HCT116 (cell line): ENCODE measurements around the gene MRPL20. TPM values are rescaled to one million over a fixed set of nuclear protein-coding genes. Genes with fewer than 3 reads are reported as not detected.

Experiments
- ATAC-seq: fragments of 200-7000 bp; cut with Tn5 transposase; 2 replicates; pipeline ENCODE4 v1.9.1; 2020; ENCODE audit warnings: mild to moderate bottlenecking, moderate library complexity
- BruUV-seq: library from RNA; stranded (reverse); fragments of 400-500 nt; replicated peaks from 2 replicates; lab custom pipeline; 2021; lab: Mats Ljungman, UMichigan
- CTCF ChIA-PET: fragments of 300-600 bp; sonication (Branson Sonifier 250); formaldehyde crosslinking; loops from one replicate; lab custom pipeline; 2021; ENCODE audit warnings: antibody characterized with exemption; lab: Charles Lee
- POLR2A ChIA-PET: fragments of 300-600, 350-600 bp; sonication (Branson Sonifier 250); formaldehyde crosslinking; loops from one replicate; lab custom pipeline; 2021; ENCODE audit warnings: antibody characterized with exemption; lab: Charles Lee
- RAD21 ChIA-PET, 2 experiments: fragments of 300-600 bp; sonication (Branson Sonifier 250); formaldehyde crosslinking; loops; one replicate each; lab custom pipeline; 2023; ENCODE audit warnings: low total read pairs in 2 of 2; ENCODE audit not compliant: uncharacterized antibody in 2 of 2, unreplicated experiment in 2 of 2, low non-redundant PET in 1 of 2; lab: Charles Lee
- DNase-seq: peaks from one replicate; pipeline ENCODE4 v3.0.0-alpha.2; 2010; ENCODE audit warnings: low read depth, low spot score
- H2AFZ ChIP-seq: fragments of 200-600 bp; shearing (Covaris generic), sonication (generic); 2 replicates; pipeline ENCODE4 v1.6.1; 2017; ENCODE audit warnings: low read depth, mixed run types, mixed read lengths, antibody characterized with exemption, low read length; ENCODE audit not compliant: poor library complexity, severe bottlenecking
- H3K27ac ChIP-seq: 2 replicates; pipeline ENCODE4 v1.5.1; 2012; ENCODE audit warnings: low read depth, low read length
- H3K27me3 ChIP-seq: fragments of 200-600 bp; sonication (generic); 2 replicates; pipeline ENCODE4 v1.6.1; 2016; ENCODE audit warnings: mixed run types, low read length, mixed read lengths; ENCODE audit not compliant: insufficient read depth
- H3K36me3 ChIP-seq, 2 experiments: fragments of 200-500 bp in 1 of 2; fragments of 200-600 bp in 1 of 2; sonication (Bioruptor generic) in 1 of 2; sonication (generic) in 1 of 2; 2 replicates each; pipeline versions ENCODE4 v1.5.1 to v1.6.1; 2014 to 2016; ENCODE audit warnings: low read length in 2 of 2, inconsistent platforms in 1 of 2, mixed read lengths in 1 of 2, mixed run types in 1 of 2; ENCODE audit not compliant: insufficient read depth in 2 of 2, control insufficient read depth in 1 of 2
- H3K4me1 ChIP-seq, 2 experiments: fragments of 200-600 bp in 1 of 2; sonication (generic) in 1 of 2; 2 replicates each; pipeline versions ENCODE4 v1.5.1 to v1.6.1; 2012 to 2017; ENCODE audit warnings: low read length in 2 of 2, inconsistent platforms in 1 of 2, mild to moderate bottlenecking in 1 of 2, mixed read lengths in 1 of 2, mixed run types in 1 of 2, moderate library complexity in 1 of 2; ENCODE audit not compliant: insufficient read depth in 2 of 2, control insufficient read depth in 1 of 2
- H3K4me2 ChIP-seq: fragments of 200-600 bp; sonication (generic); 2 replicates; pipeline ENCODE4 v1.6.1; 2017; ENCODE audit warnings: mixed run types, low read length, mixed read lengths
- H3K4me3 ChIP-seq, 2 experiments: fragments of 200-600 bp in 1 of 2; sonication (generic) in 1 of 2; replicated peaks in 1 of 2; 2 replicates each; pipeline ENCODE4 v1.5.1; 2011 to 2016; ENCODE audit warnings: low read length in 2 of 2, control low read depth in 1 of 2, low read depth in 1 of 2, mild to moderate bottlenecking in 1 of 2, mixed read lengths in 1 of 2, mixed run types in 1 of 2
- H3K79me2 ChIP-seq: fragments of 200-600 bp; sonication (generic); 2 replicates; pipeline ENCODE4 v1.6.1; 2017; ENCODE audit warnings: mild to moderate bottlenecking, mixed run types, low read length, moderate library complexity, mixed read lengths; ENCODE audit not compliant: insufficient read depth
- H3K9ac ChIP-seq: fragments of 200-600 bp; sonication (generic); 2 replicates; pipeline ENCODE4 v1.6.1; 2016; ENCODE audit warnings: low read length, mixed read lengths
- H3K9me2 ChIP-seq: fragments of 200-600 bp; sonication (generic), shearing (Covaris generic); 2 replicates; pipeline ENCODE4 v1.6.1; 2017; ENCODE audit warnings: mixed run types, mild to moderate bottlenecking, moderate library complexity; ENCODE audit not compliant: insufficient read depth
- H3K9me3 ChIP-seq, 2 experiments: fragments of 200-500 bp in 1 of 2; fragments of 200-600 bp in 1 of 2; sonication (Bioruptor generic) in 1 of 2; sonication (generic) in 1 of 2; 2 replicates each; pipeline ENCODE4 v1.6.1; 2014 to 2017; ENCODE audit warnings: low read length in 2 of 2, mixed read lengths in 2 of 2, inconsistent platforms in 1 of 2, low read depth in 1 of 2, mild to moderate bottlenecking in 1 of 2, mixed run types in 1 of 2, moderate library complexity in 1 of 2; ENCODE audit not compliant: control insufficient read depth in 1 of 2, insufficient read depth in 1 of 2
- H4K20me1 ChIP-seq: fragments of 200-600 bp; sonication (generic), shearing (Covaris generic); 2 replicates; pipeline ENCODE4 v1.6.1; 2017; ENCODE audit warnings: mixed run types, mild to moderate bottlenecking, moderate library complexity; ENCODE audit not compliant: insufficient read depth
- ATF3 ChIP-seq: IDR thresholded peaks from 2 replicates; pipeline ENCODE4 v1.6.1; 2012
- CBX3 ChIP-seq: IDR thresholded peaks from 2 replicates; pipeline ENCODE4 v1.6.1; 2012; ENCODE audit warnings: low read depth
- EGR1 ChIP-seq: IDR thresholded peaks from 2 replicates; pipeline ENCODE4 v1.6.1; 2012; ENCODE audit warnings: low read depth
- ELF1 ChIP-seq: IDR thresholded peaks from 2 replicates; pipeline ENCODE4 v1.6.1; 2012; ENCODE audit warnings: low read depth, borderline replicate concordance
- EZH2 ChIP-seq: fragments of 200-600 bp; sonication (generic); IDR thresholded peaks from 2 replicates; pipeline ENCODE4 v1.6.1; 2017; ENCODE audit warnings: antibody characterized with exemption, mixed run types
- EZH2phosphoT487 ChIP-seq: fragments of 200-600 bp; IDR thresholded peaks from 2 replicates; pipeline ENCODE4 v1.6.1; 2018; ENCODE audit warnings: antibody characterized with exemption, borderline replicate concordance
- JUND ChIP-seq: IDR thresholded peaks from 2 replicates; pipeline ENCODE4 v1.6.1; 2012
- MAX ChIP-seq: IDR thresholded peaks from 2 replicates; pipeline ENCODE4 v1.6.1; 2012
- POLR2A ChIP-seq: IDR thresholded peaks from 2 replicates; pipeline ENCODE4 v1.7.0; 2011; ENCODE audit warnings: borderline replicate concordance; ENCODE audit not compliant: insufficient read depth, insufficient read length; ENCODE audit errors: extremely low read depth
- POLR2AphosphoS5 ChIP-seq: IDR thresholded peaks from 2 replicates; pipeline ENCODE4 v1.6.1; 2011; ENCODE audit warnings: mild to moderate bottlenecking, low read depth, low read length, moderate library complexity
- RAD21 ChIP-seq: IDR thresholded peaks from 2 replicates; pipeline ENCODE4 v1.6.1; 2012; ENCODE audit warnings: low read depth, mild to moderate bottlenecking
- REST ChIP-seq: IDR thresholded peaks from 2 replicates; pipeline ENCODE4 v1.6.1; 2012; ENCODE audit warnings: low read depth
- SIN3A ChIP-seq: IDR thresholded peaks from 2 replicates; pipeline ENCODE4 v1.6.1; 2012; ENCODE audit warnings: low read depth
- SP1 ChIP-seq: IDR thresholded peaks from 2 replicates; pipeline ENCODE4 v1.6.1; 2012; ENCODE audit warnings: low read depth
- TCF7L2 ChIP-seq: IDR thresholded peaks from 2 replicates; pipeline ENCODE4 v1.7.0; 2011; ENCODE audit warnings: borderline replicate concordance, inconsistent platforms; ENCODE audit not compliant: insufficient read depth, insufficient read length; ENCODE audit errors: extremely low read depth
- YY1 ChIP-seq: IDR thresholded peaks from 2 replicates; pipeline ENCODE4 v1.6.1; 2011; ENCODE audit warnings: low read length, low read depth, moderate library complexity, mild to moderate bottlenecking; ENCODE audit not compliant: insufficient replicate concordance; ENCODE audit errors: extremely low read depth
- ZBTB33 ChIP-seq: IDR thresholded peaks from 2 replicates; pipeline ENCODE4 v1.6.1; 2011; ENCODE audit warnings: mild to moderate bottlenecking, low read length, moderate library complexity; ENCODE audit not compliant: insufficient replicate concordance; ENCODE audit errors: extremely low read depth
- ZFX ChIP-seq: fragments of 450-650 bp; IDR thresholded peaks from 2 replicates; pipeline ENCODE4 v1.6.1; 2017
- ZNF274 ChIP-seq: fragments of 200-500 bp; sonication (Bioruptor generic); IDR thresholded peaks from 2 replicates; pipeline ENCODE4 v1.6.1; 2014; ENCODE audit warnings: mild to moderate bottlenecking, low read depth, low read length, inconsistent platforms
- intact Hi-C: fragments of 100-400 bp; cut with micrococcal nuclease; formaldehyde crosslinking; loops from 2 replicates; pipeline ENCODE4 v1.10.0; 2022
- total RNA-seq: library from RNA; stranded (reverse); gene quantifications from one replicate; pipeline ENCODE4 v1.2.1, GENCODE V29; 2021; ENCODE audit not compliant: unreplicated experiment
- TF ChIP-seq, protein P1 (sequence below), 3 experiments: fragments of 200-600 bp in 1 of 3; sonication (generic) in 1 of 3; IDR thresholded peaks in 2 of 3; conservative IDR thresholded peaks in 1 of 3; 2 replicates each; pipeline ENCODE4 v1.5.1; 2012 to 2017; ENCODE audit warnings: low read depth in 2 of 3, low read length in 2 of 3, antibody characterized with exemption in 1 of 3, borderline replicate concordance in 1 of 3, control low read depth in 1 of 3, mild to moderate bottlenecking in 1 of 3, mixed read lengths in 1 of 3, mixed run types in 1 of 3, moderate library complexity in 1 of 3; ENCODE audit not compliant: insufficient read depth in 1 of 3

Gene MRPL20
- total RNA-seq, 1 experiment from 2014 or later, result 131 TPM

DNA sequence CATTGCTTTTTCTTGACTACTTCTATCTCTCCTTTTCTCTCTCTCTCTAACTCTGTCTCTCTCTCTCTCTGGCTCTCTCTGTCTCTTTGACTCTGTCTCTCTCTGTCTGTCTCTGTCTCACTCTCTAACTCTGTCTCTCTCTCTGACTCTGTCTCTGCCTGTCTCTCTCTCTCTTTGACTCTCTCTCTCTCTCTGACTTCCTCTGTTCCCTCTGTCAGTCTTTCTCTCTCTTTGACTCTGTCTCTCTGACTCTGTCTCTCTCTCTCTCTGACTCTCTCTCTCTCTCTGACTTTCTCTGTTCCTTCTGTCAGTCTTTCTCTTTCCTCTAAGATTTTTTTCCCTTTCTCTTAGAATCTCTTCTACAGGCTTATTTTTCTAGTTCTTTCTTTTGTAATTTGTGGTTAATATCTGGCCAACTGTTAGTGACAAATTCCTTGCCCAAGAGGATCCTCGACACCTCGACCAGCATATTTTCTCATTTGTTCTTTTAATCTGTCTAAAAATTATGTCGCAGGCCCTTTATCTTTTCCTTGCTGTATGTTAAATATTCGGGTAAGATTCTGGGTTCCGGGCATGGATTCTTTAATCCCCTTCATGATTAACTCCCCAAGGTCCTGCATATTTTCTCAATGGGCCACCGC lies 42.1 kb upstream of the MRPL20 start, which contains the start of gene ATAD3C:
TSS of gene ATAD3C (plus strand) at position 591 of the 641 bp plus-strand sequence. CDS start 995 bp downstream, outside the sequence.
- no peak within 1 kb of the TSS for H3K27ac ChIP-seq
- no peak within 1 kb of the TSS for H3K4me2 ChIP-seq
- no peaks in the 10 kb centered on the region for H3K9me2 ChIP-seq
- no peak within 1 kb of the TSS for H3K9ac ChIP-seq
- H3K36me3 ChIP-seq, result no peaks in the 10 kb centered on the region
- DNase-seq, result no peak
- CTCF ChIA-PET, result no interaction called here
- no peaks in the 10 kb centered on the region for H3K4me1 ChIP-seq
- no peak for ATAC-seq
- H3K9me3 ChIP-seq, result no peaks in the 10 kb centered on the region
- POLR2A ChIA-PET, result no interaction called here
- H3K79me2 ChIP-seq, result no peaks in the 10 kb centered on the region
- H3K27me3 ChIP-seq, result no peaks in the 10 kb centered on the region
- no peaks in the 10 kb centered on the region for H4K20me1 ChIP-seq
- TF ChIP-seq ZBTB33 (no peak), SP1 (no peak), ZFX (no peak), POLR2AphosphoS5 (no peak), POLR2A (no peak), SIN3A (no peak), ZNF274 (no peak), ATF3 (no peak), EGR1 (no peak), EZH2 (no peak), JUND (no peak), TCF7L2 (no peak), MAX (no peak), CBX3 (no peak), RAD21 (no peak), ELF1 (no peak), YY1 (no peak), REST (no peak), EZH2phosphoT487 (no peak)
- TF ChIP-seq, protein P1, sequence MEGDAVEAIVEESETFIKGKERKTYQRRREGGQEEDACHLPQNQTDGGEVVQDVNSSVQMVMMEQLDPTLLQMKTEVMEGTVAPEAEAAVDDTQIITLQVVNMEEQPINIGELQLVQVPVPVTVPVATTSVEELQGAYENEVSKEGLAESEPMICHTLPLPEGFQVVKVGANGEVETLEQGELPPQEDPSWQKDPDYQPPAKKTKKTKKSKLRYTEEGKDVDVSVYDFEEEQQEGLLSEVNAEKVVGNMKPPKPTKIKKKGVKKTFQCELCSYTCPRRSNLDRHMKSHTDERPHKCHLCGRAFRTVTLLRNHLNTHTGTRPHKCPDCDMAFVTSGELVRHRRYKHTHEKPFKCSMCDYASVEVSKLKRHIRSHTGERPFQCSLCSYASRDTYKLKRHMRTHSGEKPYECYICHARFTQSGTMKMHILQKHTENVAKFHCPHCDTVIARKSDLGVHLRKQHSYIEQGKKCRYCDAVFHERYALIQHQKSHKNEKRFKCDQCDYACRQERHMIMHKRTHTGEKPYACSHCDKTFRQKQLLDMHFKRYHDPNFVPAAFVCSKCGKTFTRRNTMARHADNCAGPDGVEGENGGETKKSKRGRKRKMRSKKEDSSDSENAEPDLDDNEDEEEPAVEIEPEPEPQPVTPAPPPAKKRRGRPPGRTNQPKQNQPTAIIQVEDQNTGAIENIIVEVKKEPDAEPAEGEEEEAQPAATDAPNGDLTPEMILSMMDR (IDR thresholded peaks at IDR 0.05 in 2 of 3, conservative IDR thresholded peaks at IDR 0.05 in 1 of 3; ENCODE audit: borderline replicate concordance in 1 of 3, insufficient read depth in 1 of 3, low read depth in 2 of 3, low read length in 2 of 3), result no peak
- intact Hi-C loops, result no loop called here
- no peak within 1 kb of the TSS for H2AFZ ChIP-seq
- RAD21 ChIA-PET, result no interaction called here
- BruUV-seq, result no TSS peak
- H3K4me3 ChIP-seq, result no peak within 1 kb of the TSS
